HEK293 (cell line): ENCODE data around the gene LRP1.

Experiments used
- CTCF ChIA-PET: fragments of 350-600 bp; formaldehyde crosslinking; extraction: SDS; loops from one replicate; lab custom pipeline; 2021; ENCODE audit warnings: antibody characterized with exemption; lab: Yijun Ruan, JAX
- POLR2A ChIA-PET: fragments of 300-600 bp; formaldehyde crosslinking; extraction: SDS; loops from one replicate; lab custom pipeline; 2020; ENCODE audit warnings: antibody characterized with exemption, inconsistent platforms; lab: Yijun Ruan, JAX
- H3K27ac ChIP-seq: fragments of 200-500 bp; sonication (Bioruptor generic); 2 replicates; pipeline ENCODE4 v1.5.1; 2014; ENCODE audit warnings: low read depth, low read length, control low read depth, inconsistent platforms; ENCODE audit errors: extremely low read depth
- H3K36me3 ChIP-seq, 2 experiments: fragments of 200-500 bp in 1 of 2; sonication (Bioruptor generic) in 1 of 2; 1 replicate in 1 of 2; 2 replicates in 1 of 2; pipeline ENCODE4 v1.5.1; 2014 to 2017; ENCODE audit warnings: inconsistent platforms in 2 of 2, low read length in 2 of 2; ENCODE audit not compliant: control insufficient read depth in 2 of 2, insufficient read depth in 1 of 2
- H3K4me1 ChIP-seq: fragments of 200-500 bp; sonication (Bioruptor generic); 2 replicates; pipeline ENCODE4 v1.5.1; 2014; ENCODE audit warnings: mild to moderate bottlenecking, low read length, inconsistent platforms; ENCODE audit not compliant: control insufficient read depth, insufficient read depth
- H3K4me3 ChIP-seq: 2 replicates; pipeline ENCODE4 v1.5.1; 2011; ENCODE audit warnings: low read depth, mild to moderate bottlenecking, control low read depth, low read length, moderate library complexity
- H3K9me3 ChIP-seq: fragments of 200-500 bp; sonication (Bioruptor generic); 2 replicates; pipeline ENCODE4 v1.5.1; 2014; ENCODE audit warnings: low read depth, low read length, inconsistent platforms; ENCODE audit not compliant: control insufficient read depth, insufficient read depth
- CTCF ChIP-seq: fragments of 450-650 bp; formaldehyde crosslinking; IDR thresholded peaks from 2 replicates; pipeline ENCODE4 v1.5.1; 2016; ENCODE audit warnings: missing biosample characterization, missing genetic modification characterization
- GLIS2 ChIP-seq: fragments of 450-650 bp; formaldehyde crosslinking; IDR thresholded peaks from 2 replicates; pipeline ENCODE4 v1.5.1; 2016; ENCODE audit warnings: missing biosample characterization, missing genetic modification characterization
- HOXC10 ChIP-seq: sonication (generic); formaldehyde crosslinking; IDR thresholded peaks from 2 replicates; pipeline ENCODE4 v1.8.1; 2023; ENCODE audit warnings: mild to moderate bottlenecking, missing genetic modification reagents
- KLF17 ChIP-seq: fragments of 450-650 bp; formaldehyde crosslinking; IDR thresholded peaks from 2 replicates; pipeline ENCODE4 v1.5.1; 2016; ENCODE audit warnings: missing biosample characterization, missing genetic modification characterization
- ZBTB1 ChIP-seq: fragments of 450-650 bp; formaldehyde crosslinking; IDR thresholded peaks from 2 replicates; pipeline ENCODE4 v1.5.1; 2016; ENCODE audit warnings: missing biosample characterization, missing genetic modification characterization
- ZNF174 ChIP-seq: fragments of 450-650 bp; formaldehyde crosslinking; IDR thresholded peaks from 2 replicates; pipeline ENCODE4 v1.5.0; 2017; ENCODE audit warnings: missing biosample characterization, mild to moderate bottlenecking, missing genetic modification characterization
- ZNF366 ChIP-seq: fragments of 450-650 bp; formaldehyde crosslinking; conservative IDR thresholded peaks from 2 replicates; pipeline ENCODE4 v1.5.1; 2016; ENCODE audit warnings: missing biosample characterization, missing genetic modification characterization
- ZNF37A ChIP-seq: fragments of 450-650 bp; IDR thresholded peaks from 2 replicates; pipeline ENCODE4 v1.5.1; 2018; ENCODE audit warnings: missing biosample characterization, missing genetic modification characterization
- ZNF416 ChIP-seq: fragments of 450-650 bp; formaldehyde crosslinking; IDR thresholded peaks from 2 replicates; pipeline ENCODE4 v1.5.1; 2016; ENCODE audit warnings: missing biosample characterization, missing genetic modification characterization
- ZNF510 ChIP-seq: fragments of 450-650 bp; formaldehyde crosslinking; IDR thresholded peaks from 2 replicates; pipeline ENCODE4 v1.5.1; 2018; ENCODE audit warnings: mild to moderate bottlenecking, missing genetic modification characterization, missing biosample characterization; ENCODE audit not compliant: insufficient replicate concordance
- ZNF645 ChIP-seq: fragments of 450-650 bp; formaldehyde crosslinking; IDR thresholded peaks from 2 replicates; pipeline ENCODE4; 2016; ENCODE audit warnings: missing biosample characterization, missing genetic modification characterization
- ZSCAN18 ChIP-seq: fragments of 450-650 bp; formaldehyde crosslinking; IDR thresholded peaks from 2 replicates; pipeline ENCODE4 v1.5.1; 2016; ENCODE audit warnings: missing biosample characterization, missing genetic modification characterization
- ZXDB ChIP-seq: fragments of 450-650 bp; formaldehyde crosslinking; IDR thresholded peaks from 2 replicates; pipeline ENCODE4 v1.5.1; 2016; ENCODE audit warnings: missing biosample characterization, missing genetic modification characterization
- TF ChIP-seq, protein P1 (sequence below): fragments of 450-650 bp; formaldehyde crosslinking; conservative IDR thresholded peaks from 2 replicates; pipeline ENCODE4 v1.5.1; 2016; ENCODE audit warnings: low read depth, missing biosample characterization, missing genetic modification characterization

The LRP1 gene

GRCh38 chr12:57177354-57177753 is 49.1 kb downstream of the LRP1 start:
- CTCF ChIA-PET: interaction anchor here (2.8 to 10.6 kb wide), 4 partner anchors 8 to 108 kb away, joined by 16 to 259 read pairs (median 72); partner anchors contain the start of gene LRP1
- H3K36me3 ChIP-seq: peaks cover 0 to 80% of the 10 kb centered on the region in 2 experiments; a peak in 1 of 3 replicates
- H3K9me3 ChIP-seq: no peaks in the 10 kb centered on the region
- H3K27ac ChIP-seq: no peak overlapping the region
- POLR2A ChIA-PET: interaction anchor here (0.7 kb wide), 1 partner anchor 50 kb away, joined by 5 read pairs; the partner anchor contains the start of gene LRP1
- TF ChIP-seq ZSCAN18 (no peak), ZXDB (tag by site-specific recombination) (no peak), ZBTB1 (tag by site-specific recombination) (no peak), ZNF510 (no peak), HOXC10 (CRISPR knock-in tag) (no peak), ZNF645 (tag by site-specific recombination) (no peak), ZNF37A (tag by site-specific recombination) (no peak), ZNF416 (tag by site-specific recombination) (no peak), GLIS2 (tag by site-specific recombination) (no peak), ZNF366 (tag by site-specific recombination) (no peak), KLF17 (tag by site-specific recombination) (no peak)
- no peaks in the 10 kb centered on the region for H3K4me1 ChIP-seq
- H3K4me3 ChIP-seq: no peak overlapping the region

GRCh38 chr12:57178213-57178612 is 49.9 kb downstream of the LRP1 start:
- Histone ChIP-seq H3K27ac (no peak overlapping the region), H3K9me3 (no peaks in the 10 kb centered on the region), H3K36me3 (peaks cover 0 to 73% of the 10 kb centered on the region in 2 experiments; a peak in 1 of 3 replicates), H3K4me1 (no peaks in the 10 kb centered on the region), H3K4me3 (no peak overlapping the region)
- POLR2A ChIA-PET: interaction anchor here (0.6 kb wide), 1 partner anchor 90 kb away, joined by 3 read pairs; the partner anchor contains the start of gene NAB2
- CTCF ChIA-PET: interaction anchor here (0.6 to 10.6 kb wide), 3 partner anchors 10 to 54 kb away, joined by 3 to 259 read pairs (median 4); partner anchors contain the start of gene LRP1
- TF ChIP-seq CTCF (no peak), ZNF174 (no peak)
- TF ChIP-seq, protein P1, sequence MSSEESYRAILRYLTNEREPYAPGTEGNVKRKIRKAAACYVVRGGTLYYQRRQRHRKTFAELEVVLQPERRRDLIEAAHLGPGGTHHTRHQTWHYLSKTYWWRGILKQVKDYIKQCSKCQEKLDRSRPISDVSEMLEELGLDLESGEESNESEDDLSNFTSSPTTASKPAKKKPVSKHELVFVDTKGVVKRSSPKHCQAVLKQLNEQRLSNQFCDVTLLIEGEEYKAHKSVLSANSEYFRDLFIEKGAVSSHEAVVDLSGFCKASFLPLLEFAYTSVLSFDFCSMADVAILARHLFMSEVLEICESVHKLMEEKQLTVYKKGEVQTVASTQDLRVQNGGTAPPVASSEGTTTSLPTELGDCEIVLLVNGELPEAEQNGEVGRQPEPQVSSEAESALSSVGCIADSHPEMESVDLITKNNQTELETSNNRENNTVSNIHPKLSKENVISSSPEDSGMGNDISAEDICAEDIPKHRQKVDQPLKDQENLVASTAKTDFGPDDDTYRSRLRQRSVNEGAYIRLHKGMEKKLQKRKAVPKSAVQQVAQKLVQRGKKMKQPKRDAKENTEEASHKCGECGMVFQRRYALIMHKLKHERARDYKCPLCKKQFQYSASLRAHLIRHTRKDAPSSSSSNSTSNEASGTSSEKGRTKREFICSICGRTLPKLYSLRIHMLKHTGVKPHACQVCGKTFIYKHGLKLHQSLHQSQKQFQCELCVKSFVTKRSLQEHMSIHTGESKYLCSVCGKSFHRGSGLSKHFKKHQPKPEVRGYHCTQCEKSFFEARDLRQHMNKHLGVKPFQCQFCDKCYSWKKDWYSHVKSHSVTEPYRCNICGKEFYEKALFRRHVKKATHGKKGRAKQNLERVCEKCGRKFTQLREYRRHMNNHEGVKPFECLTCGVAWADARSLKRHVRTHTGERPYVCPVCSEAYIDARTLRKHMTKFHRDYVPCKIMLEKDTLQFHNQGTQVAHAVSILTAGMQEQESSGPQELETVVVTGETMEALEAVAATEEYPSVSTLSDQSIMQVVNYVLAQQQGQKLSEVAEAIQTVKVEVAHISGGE: peak; percentile 36; the same call in 1 of the 2 replicates
